Hindlimb muscle (tissue), 1 donor: ENCODE data around the gene CLCN4. TPM values are rescaled to one million over a fixed set of nuclear protein-coding genes. Genes with fewer than 3 reads are reported as not detected.

Source experiments
- DNase-seq: peaks from one replicate; pipeline ENCODE4 v3.0.0-alpha.2; 2013
- polyA plus RNA-seq: library from polyadenylated mRNA; unstranded; fragments of 120-200 nt; gene quantifications from one replicate; pipeline ENCODE4 v1.2.1, GENCODE V29; 2013; ENCODE audit not compliant: insufficient read length

CLCN4 gene
- polyA plus RNA-seq, result 14.7 TPM

- no peak for DNase-seq
These were observed at the start of gene CLCN4 for GRCh38 chrX:10156199-10157031. TSS of gene CLCN4 (plus strand) at chrX:10156975. CDS start at chrX:10185033, 28,058 bp downstream.

- DNase-seq, result no peak
These were observed 49.3 kb upstream of the CLCN4 start for GRCh38 chrX:10107483-10107882.

- no peak for DNase-seq
These were observed 48.5 kb upstream of the CLCN4 start for GRCh38 chrX:10108288-10108687.

GRCh38 chrX:10109695-10110094, 47.1 kb upstream of the CLCN4 start:
- peak; percentile 58 for DNase-seq

- DNase-seq, result no peak
These were observed 46.3 kb upstream of the CLCN4 start for GRCh38 chrX:10110316-10110935.

- DNase-seq, result no peak
These were observed 45.8 kb upstream of the CLCN4 start for GRCh38 chrX:10110984-10111363.

GRCh38 chrX:10111364-10112148, 45.2 kb upstream of the CLCN4 start:
- DNase-seq, result no peak

- no peak for DNase-seq
These were observed 44.3 kb upstream of the CLCN4 start for GRCh38 chrX:10112510-10112909.

DNA sequence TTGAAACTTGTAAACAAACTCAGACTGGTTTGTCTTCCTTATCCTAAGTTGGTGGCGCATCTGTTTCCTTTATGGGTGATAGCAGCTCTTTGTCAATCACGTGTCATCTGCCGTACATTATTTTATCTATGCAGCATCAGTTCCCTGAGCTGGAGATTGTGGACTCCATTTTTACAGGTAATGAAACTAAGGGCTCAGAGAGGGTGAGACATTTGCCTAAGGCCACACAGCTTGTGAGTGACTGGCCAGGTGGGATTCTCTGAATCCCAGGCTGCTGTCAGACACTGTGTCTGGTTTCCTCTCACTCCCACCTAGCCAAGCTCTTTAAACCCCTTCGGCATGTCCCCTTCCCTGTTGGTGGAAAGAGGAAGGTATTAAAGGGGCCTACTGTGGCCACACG, 41.7 kb upstream of the CLCN4 start:
- DNase-seq, result no peak

DNA sequence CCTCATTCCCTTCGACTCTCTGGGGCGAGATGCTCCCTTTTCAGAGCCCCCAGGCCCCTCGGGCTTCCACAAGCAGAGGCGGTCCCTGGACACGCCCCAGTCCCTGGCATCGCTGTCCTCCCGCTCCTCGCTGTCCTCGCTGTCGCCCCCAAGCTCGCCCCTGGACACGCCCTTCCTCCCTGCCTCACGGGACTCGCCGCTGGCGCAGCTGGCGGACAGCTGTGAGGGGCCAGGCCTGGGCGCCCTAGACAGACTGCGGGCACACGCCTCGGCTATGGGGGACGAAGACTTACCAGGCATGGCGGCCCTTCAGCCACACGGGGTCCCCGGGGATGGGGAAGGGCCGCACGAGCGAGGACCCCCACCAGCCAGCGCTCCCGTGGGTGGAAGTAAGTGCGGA, 39.5 kb upstream of the CLCN4 start:
- DNase-seq, result no peak

GRCh38 chrX:10117864-10118377, 38.9 kb upstream of the CLCN4 start:
- no peak for DNase-seq

- DNase-seq, result no peak
These were observed 38.2 kb upstream of the CLCN4 start for GRCh38 chrX:10118530-10118929.

- DNase-seq, result peak; percentile 61
These were observed 37.3 kb upstream of the CLCN4 start for GRCh38 chrX:10119399-10119990.

- DNase-seq, result no peak
These were observed 36.4 kb upstream of the CLCN4 start for GRCh38 chrX:10120331-10120730.

DNA sequence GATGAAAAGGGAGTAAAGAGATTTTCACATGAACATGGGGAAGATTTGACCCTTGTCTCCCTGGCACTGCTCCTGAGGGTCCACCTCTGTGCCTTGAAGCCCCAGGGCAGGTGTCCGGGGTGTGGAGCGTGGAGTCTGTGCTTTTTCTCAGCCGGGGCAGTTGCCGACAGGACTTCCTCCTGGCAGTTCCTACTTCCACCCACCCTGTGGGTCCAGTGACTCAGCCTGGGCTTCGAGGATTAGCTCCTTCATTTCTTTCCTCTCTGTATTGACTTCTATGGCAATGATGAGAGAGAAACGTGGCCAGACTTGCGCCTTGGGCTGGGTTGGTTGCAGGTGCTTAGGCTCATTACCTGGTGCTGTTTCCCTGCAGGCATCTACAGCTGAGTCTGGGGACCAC, 35.9 kb upstream of the CLCN4 start:
- no peak for DNase-seq

- DNase-seq, result no peak
These were observed 35.0 kb upstream of the CLCN4 start for GRCh38 chrX:10121787-10122186.

DNA sequence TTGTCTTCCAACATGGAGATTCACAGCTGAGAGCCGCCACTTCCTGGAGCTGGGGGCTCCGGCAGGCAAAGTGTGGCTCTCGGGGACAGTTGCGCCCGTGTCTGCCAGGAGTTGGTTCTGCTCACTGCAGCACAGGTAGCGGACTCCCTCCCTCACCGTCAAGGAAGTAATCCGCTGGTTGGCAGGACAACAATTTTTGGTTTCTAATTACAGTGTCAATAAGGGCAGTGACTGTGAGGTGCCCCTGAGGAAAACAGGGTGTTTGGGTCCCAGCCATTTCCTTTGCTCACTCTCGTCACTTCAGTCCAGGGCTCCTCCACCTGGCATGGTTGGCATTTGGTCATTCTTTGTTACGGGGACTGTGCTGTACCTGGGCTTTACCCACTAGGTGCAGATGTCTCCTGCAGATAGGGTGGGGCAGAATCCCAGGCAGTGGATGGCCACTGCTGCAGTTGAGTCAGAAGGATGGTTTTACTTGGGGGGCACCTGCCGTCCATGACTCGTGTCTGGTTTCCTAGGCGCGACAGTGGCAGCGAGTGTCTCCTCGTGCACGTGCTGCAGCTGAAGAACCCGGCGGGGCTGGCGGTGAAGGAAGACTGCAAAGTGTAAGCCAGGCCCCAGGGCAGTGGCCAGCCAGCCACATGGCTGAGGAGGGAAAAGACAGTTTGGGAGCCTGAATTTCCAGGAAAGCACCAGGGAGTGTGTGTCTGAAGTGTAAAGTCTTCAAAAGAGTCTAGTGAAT, 32.1 kb upstream of the CLCN4 start:
- DNase-seq, result no peak

GRCh38 chrX:10125248-10125615, 31.5 kb upstream of the CLCN4 start:
- DNase-seq, result no peak

DNA sequence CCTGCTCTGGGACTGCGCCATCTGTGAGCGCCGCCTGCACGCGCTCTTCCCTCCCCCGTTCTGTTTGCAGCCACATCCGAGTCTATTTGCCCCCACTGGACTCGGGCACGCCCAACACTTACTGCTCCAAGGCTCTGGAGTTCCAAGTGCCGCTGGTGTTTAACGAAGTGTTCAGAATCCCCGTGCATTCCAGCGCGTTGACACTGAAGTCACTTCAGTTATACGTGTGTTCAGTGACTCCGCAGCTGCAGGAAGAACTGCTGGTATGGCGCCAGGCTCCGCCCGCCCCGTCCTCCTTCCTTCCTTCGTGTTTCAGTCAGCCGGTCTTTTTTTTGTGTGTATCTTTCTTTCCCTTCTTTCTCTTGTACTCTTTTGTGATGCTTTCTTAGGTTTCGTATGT, 30.7 kb upstream of the CLCN4 start:
- DNase-seq, result no peak

GRCh38 chrX:10126834-10127233, 29.9 kb upstream of the CLCN4 start:
- no peak for DNase-seq

DNA sequence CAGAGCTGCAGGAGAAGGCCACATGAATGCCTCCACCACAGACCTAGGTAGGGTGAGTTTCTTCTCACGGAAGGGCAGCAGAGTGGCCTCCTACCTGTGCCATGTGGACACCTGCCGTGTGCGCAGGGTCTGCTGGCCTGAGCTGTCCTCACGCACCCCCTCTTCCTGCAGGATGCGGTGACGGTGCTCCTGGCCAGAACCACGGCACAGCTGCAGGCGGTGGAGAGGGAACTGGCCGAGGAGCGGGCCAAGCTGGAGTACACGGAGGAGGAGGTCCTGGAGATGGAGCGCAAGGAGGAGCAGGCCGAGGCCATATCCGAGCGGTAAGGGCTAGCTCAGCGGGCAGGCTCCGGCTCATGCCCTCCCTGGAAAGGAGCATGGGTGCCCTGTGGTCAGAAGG, 28.4 kb upstream of the CLCN4 start:
- no peak for DNase-seq

DNA sequence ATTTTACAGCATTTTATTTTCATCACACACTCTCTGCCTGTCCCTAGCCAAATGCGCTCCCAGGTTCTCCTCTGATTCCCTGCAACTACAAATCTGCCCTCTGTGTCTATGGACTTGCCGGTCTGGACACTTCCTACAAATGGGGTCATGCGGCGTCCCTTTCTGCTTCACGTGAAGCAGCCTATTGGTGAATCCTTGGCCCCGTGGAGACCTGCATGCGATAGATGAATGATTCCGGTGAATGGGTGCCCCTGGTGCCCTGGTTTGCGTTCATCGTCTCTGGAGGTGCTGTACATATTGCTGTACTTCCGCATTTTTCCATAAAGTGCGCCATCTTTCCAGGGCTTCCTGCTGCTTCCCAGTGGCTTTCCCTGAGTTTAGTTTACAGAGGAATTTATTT, 27.5 kb upstream of the CLCN4 start:
- no peak for DNase-seq
